IMR-90 (cell line): ENCODE measurements around the gene LHFPL6. TPM values are rescaled to one million over a fixed set of nuclear protein-coding genes. Genes with fewer than 3 reads are reported as not detected.

Source experiments
- ATAC-seq: fragments of 200-7000 bp; cut with Tn5 transposase; 2 replicates; pipeline ENCODE4 v1.9.1; 2020; ENCODE audit warnings: low read depth, mild to moderate bottlenecking, moderate library complexity
- BruUV-seq: library from RNA; stranded (reverse); fragments of 400-500 nt; replicated peaks from 2 replicates; lab custom pipeline; 2021; lab: Mats Ljungman, UMichigan
- CTCF ChIA-PET: fragments of 300-600 bp; formaldehyde crosslinking; extraction: SDS; loops from one replicate; lab custom pipeline; 2021; ENCODE audit warnings: antibody characterized with exemption; lab: Yijun Ruan, JAX
- POLR2A ChIA-PET: fragments of 300-600 bp; sonication (Branson Sonifier 250); formaldehyde crosslinking; loops from one replicate; lab custom pipeline; 2022; ENCODE audit warnings: antibody characterized with exemption; ENCODE audit not compliant: unreplicated experiment; lab: Charles Lee
- DNase-seq: peaks from one replicate; pipeline ENCODE4 v3.0.0; 2013
- H2AFZ ChIP-seq: replicated peaks from 2 replicates; pipeline ENCODE3; 2013; ENCODE audit warnings: low read length, mild to moderate bottlenecking; ENCODE audit not compliant: poor library complexity
- H2AK5ac ChIP-seq: 2 replicates; pipeline ENCODE4 v1.6.1; 2013; ENCODE audit warnings: low read depth, low read length, inconsistent platforms
- H2AK9ac ChIP-seq: replicated peaks from 2 replicates; pipeline ENCODE3; 2013; ENCODE audit warnings: mild to moderate bottlenecking, low read depth, low read length, moderate library complexity; ENCODE audit not compliant: poor library complexity
- H2BK120ac ChIP-seq: 2 replicates; pipeline ENCODE4 v1.6.1; 2013; ENCODE audit warnings: low read depth, low read length, inconsistent platforms
- H2BK15ac ChIP-seq: 3 replicates; pipeline ENCODE4 v1.6.1; 2013; ENCODE audit warnings: low read depth, low read length, inconsistent platforms
- H2BK20ac ChIP-seq: 2 replicates; pipeline ENCODE4 v1.6.1; 2013; ENCODE audit warnings: low read depth, mild to moderate bottlenecking, inconsistent platforms, low read length, moderate library complexity
- H2BK5ac ChIP-seq: 2 replicates; pipeline ENCODE4 v1.6.1; 2013; ENCODE audit warnings: mild to moderate bottlenecking, low read depth, low read length, inconsistent platforms; ENCODE audit not compliant: poor library complexity, severe bottlenecking
- H3K14ac ChIP-seq: replicated peaks from 2 replicates; pipeline ENCODE4 v1.6.1; 2013; ENCODE audit warnings: low read depth, low read length, inconsistent platforms
- H3K18ac ChIP-seq: 2 replicates; pipeline ENCODE4 v1.6.1; 2013; ENCODE audit warnings: low read depth, low read length, control low read depth
- H3K23ac ChIP-seq: 2 replicates; pipeline ENCODE4 v1.6.1; 2013; ENCODE audit warnings: low read depth, low read length, inconsistent platforms
- H3K27ac ChIP-seq: 2 replicates; pipeline ENCODE4 v1.5.1; 2013; ENCODE audit warnings: mild to moderate bottlenecking, control low read depth, low read length; ENCODE audit not compliant: insufficient read depth
- H3K27me3 ChIP-seq: 2 replicates; pipeline ENCODE4 v1.6.1; 2013; ENCODE audit warnings: low read length; ENCODE audit not compliant: control insufficient read depth, insufficient read depth
- H3K36me3 ChIP-seq: 2 replicates; pipeline ENCODE4 v1.6.1; 2013; ENCODE audit warnings: low read length, mixed read lengths; ENCODE audit not compliant: control insufficient read depth, insufficient read depth
- H3K4ac ChIP-seq: 2 replicates; pipeline ENCODE4 v1.6.1; 2013; ENCODE audit warnings: low read depth, low read length, inconsistent platforms
- H3K4me1 ChIP-seq: 2 replicates; pipeline ENCODE4 v1.6.1; 2013; ENCODE audit warnings: low read length, mixed read lengths; ENCODE audit not compliant: control insufficient read depth, insufficient read depth
- H3K4me2 ChIP-seq: 2 replicates; pipeline ENCODE4 v1.6.1; 2013; ENCODE audit warnings: low read depth, mild to moderate bottlenecking, control low read depth, low read length, moderate library complexity
- H3K4me3 ChIP-seq: 2 replicates; pipeline ENCODE4 v1.5.1; 2013; ENCODE audit warnings: low read depth, mild to moderate bottlenecking, control low read depth, low read length, moderate library complexity; ENCODE audit not compliant: insufficient read depth
- H3K56ac ChIP-seq: 2 replicates; pipeline ENCODE4 v1.6.1; 2013; ENCODE audit warnings: low read length, inconsistent platforms; ENCODE audit not compliant: insufficient read depth; ENCODE audit errors: extremely low read depth
- H3K79me1 ChIP-seq, 2 experiments: 2 replicates each; pipeline ENCODE4 v1.6.1; 2013; ENCODE audit warnings: low read length in 2 of 2, inconsistent platforms in 1 of 2, low read depth in 1 of 2
- H3K9ac ChIP-seq: 2 replicates; pipeline ENCODE4 v1.6.1; 2013; ENCODE audit warnings: low read depth, low read length, control low read depth
- H3K9me1 ChIP-seq: 2 replicates; pipeline ENCODE4 v1.6.1; 2013; ENCODE audit warnings: low read length, inconsistent platforms; ENCODE audit not compliant: insufficient read depth
- H3K9me3 ChIP-seq: 2 replicates; pipeline ENCODE4 v1.6.1; 2013; ENCODE audit warnings: low read length; ENCODE audit not compliant: control insufficient read depth, insufficient read depth
- H4K20me1 ChIP-seq: 2 replicates; pipeline ENCODE4 v1.6.1; 2013; ENCODE audit warnings: low read length, inconsistent platforms; ENCODE audit not compliant: insufficient read depth
- H4K5ac ChIP-seq: 2 replicates; pipeline ENCODE4 v1.6.1; 2013; ENCODE audit warnings: mild to moderate bottlenecking, low read depth, low read length, control low read depth
- H4K8ac ChIP-seq, 2 experiments: 2 replicates each; pipeline ENCODE4 v1.6.1; 2013; ENCODE audit warnings: low read depth in 2 of 2, low read length in 2 of 2, control low read depth in 1 of 2, inconsistent platforms in 1 of 2
- H4K91ac ChIP-seq: 2 replicates; pipeline ENCODE4 v1.6.1; 2013; ENCODE audit warnings: low read depth, low read length, inconsistent platforms; ENCODE audit not compliant: insufficient read depth
- MAZ ChIP-seq: IDR thresholded peaks from 2 replicates; pipeline ENCODE4 v1.6.1; 2012; ENCODE audit warnings: low read depth, mild to moderate bottlenecking, low read length, improper control_type of control experiment, moderate library complexity, borderline replicate concordance
- MXI1 ChIP-seq: IDR thresholded peaks from 2 replicates; pipeline ENCODE4 v1.6.1; 2012; ENCODE audit warnings: low read depth, mild to moderate bottlenecking, low read length, moderate library complexity, borderline replicate concordance
- SMC3 ChIP-seq: fragments of 150-350 bp; IDR thresholded peaks from 2 replicates; pipeline ENCODE4 v1.6.1; 2016; ENCODE audit warnings: low read depth, mild to moderate bottlenecking, antibody characterized with exemption, low read length, moderate library complexity
- WGBS, 2 experiments: methylation state at CpG; one replicate each; pipeline versions ENCODE4 v1.1.5 to v1.1.7; 2013; ENCODE audit warnings: missing lambda C conversion rate in 2 of 2; ENCODE audit not compliant: insufficient read length in 1 of 2; ENCODE audit errors: extremely low coverage in 2 of 2; 5-methylcytosine and 5-hydroxymethylcytosine counted together
- dilution Hi-C: fragments of 300-500 bp; cut with HindIII; formaldehyde crosslinking; loops from one replicate; pipeline ENCODE4 v1.14.3; 2018; ENCODE audit warnings: low sequenced_read_pairs; ENCODE audit not compliant: unreplicated experiment
- in situ Hi-C: fragments of 300-500 bp; cut with MboI; formaldehyde crosslinking; loops from 3 replicates; pipeline ENCODE4 v1.14.3; 2019; ENCODE audit warnings: low sequenced_read_pairs, inconsistent platforms, mixed read lengths
- intact Hi-C: fragments of 100-400 bp; cut with micrococcal nuclease; formaldehyde crosslinking; loops from 2 replicates; pipeline ENCODE4 v1.10.0; 2022
- polyA plus RNA-seq, 3 experiments: library from polyadenylated mRNA; depleted of rRNA; stranded (reverse); fragments of >200 nt; gene quantifications; 2 replicates each; pipeline ENCODE4 v1.2.3, GENCODE V29; 2012; ENCODE audit warnings: low replicate concordance in 1 of 3
- total RNA-seq: library from RNA; depleted of rRNA; stranded (reverse); fragments of >200 nt; gene quantifications from 2 replicates; pipeline ENCODE4 v1.2.3, GENCODE V29; 2012

Gene LHFPL6
- total and polyA plus RNA-seq, 2 of the 4 experiments (the other 2 are of a cell fraction), result 24.7 to 36.1 TPM

DNA sequence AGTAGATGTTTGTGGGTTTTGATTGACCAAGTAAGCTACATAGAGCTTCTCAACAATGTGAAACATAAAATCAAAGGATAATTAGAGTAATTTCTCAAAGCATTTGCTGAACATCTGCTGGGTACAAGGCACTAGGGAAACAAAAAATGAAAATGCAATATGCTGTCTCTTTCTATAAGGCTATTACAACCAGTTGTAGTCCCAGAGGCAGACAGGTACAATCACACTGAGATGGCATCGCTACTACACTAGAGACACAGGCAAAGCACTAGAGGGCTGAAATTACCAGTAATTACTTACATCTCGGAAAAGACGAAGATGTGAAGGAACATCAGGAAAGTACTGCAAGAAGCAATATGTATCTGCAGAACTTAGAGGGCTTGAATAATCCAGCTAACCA lies 133.3 kb downstream of the LHFPL6 start:
- H3K9me1 ChIP-seq, result peaks cover 5% of the 10 kb centered on the region; the same call in 1 of the 2 replicates
- peaks cover 0 to 7% of the 10 kb centered on the region in 2 experiments; a peak in 2 of 4 replicates for H3K79me1 ChIP-seq
- H2BK20ac ChIP-seq, result no peak overlapping the region
- no peak overlapping the region for H3K23ac ChIP-seq
- no peaks in the 10 kb centered on the region; the same call in 1 of the 2 replicates for H4K20me1 ChIP-seq
- no peak for ATAC-seq
- no peak overlapping the region for H3K4me3 ChIP-seq
- H4K91ac ChIP-seq, result no peak overlapping the region
- no peak overlapping the region for H2AFZ ChIP-seq
- H2AK5ac ChIP-seq, result no peak overlapping the region
- no peak overlapping the region for H3K14ac ChIP-seq
- H2AK9ac ChIP-seq, result no peak overlapping the region
- H4K8ac ChIP-seq, result no peak overlapping the region
- no peaks in the 10 kb centered on the region for H3K27me3 ChIP-seq
- intact Hi-C loops (no loop called here), dilution Hi-C loops (no loop called here), in situ Hi-C loops (no loop called here)
- 100% methylated on average over 1 of the region's 3 CpGs; no CpG with 5 or more reads in 1 of the 2 experiments for WGBS, 2 experiments
- no peak overlapping the region for H3K56ac ChIP-seq
- no peak overlapping the region for H3K18ac ChIP-seq
- no peak overlapping the region for H4K5ac ChIP-seq
- no peak overlapping the region for H2BK5ac ChIP-seq
- H3K4ac ChIP-seq, result no peak overlapping the region
- no TSS peak for BruUV-seq
- H3K9ac ChIP-seq, result no peak overlapping the region
- no peak for DNase-seq
- POLR2A ChIA-PET, result no interaction called here
- H3K4me1 ChIP-seq, result no peaks in the 10 kb centered on the region
- TF ChIP-seq SMC3 (no peak), MAZ (no peak), MXI1 (no peak)
- no peak overlapping the region for H2BK120ac ChIP-seq
- no peak overlapping the region for H3K4me2 ChIP-seq
- no peaks in the 10 kb centered on the region for H3K9me3 ChIP-seq
- no peaks in the 10 kb centered on the region for H3K36me3 ChIP-seq
- no peak overlapping the region for H2BK15ac ChIP-seq
- H3K27ac ChIP-seq, result no peak overlapping the region
- CTCF ChIA-PET, result interaction anchor here (0.6 kb wide), 3 partner anchors 8 to 1963 kb away, joined by 3 read pairs; no protein-coding TSS in a partner anchor
